Keratinocyte (primary cell): ENCODE measurements around the gene ERC2. TPM values are rescaled to one million over a fixed set of nuclear protein-coding genes. Genes with fewer than 3 reads are reported as not detected.

Experiments
- DNase-seq: peaks from one replicate; pipeline ENCODE4 v3.0.0-alpha.2; 2011; ENCODE audit warnings: low read depth, missing footprints, low spot score
- FAIRE-seq: peaks from 2 replicates; lab custom pipeline; 2011; peaks lifted over from hg19 to GRCh38; lab: Jason Lieb, UNC
- H2AFZ ChIP-seq: 2 replicates; pipeline ENCODE4 v1.6.0; 2012; ENCODE audit warnings: low read length, control low read depth, inconsistent platforms; ENCODE audit not compliant: control insufficient read depth
- H3K27ac ChIP-seq: 2 replicates; pipeline ENCODE4 v1.5.1; 2011; ENCODE audit warnings: low read length; ENCODE audit not compliant: control insufficient read depth, insufficient read depth
- H3K27me3 ChIP-seq: 3 replicates; pipeline ENCODE4 v1.6.0; 2011; ENCODE audit warnings: low read length; ENCODE audit not compliant: control insufficient read depth, insufficient read depth; ENCODE audit errors: extremely low read depth
- H3K36me3 ChIP-seq, 2 experiments: 2 replicates in 1 of 2; 3 replicates in 1 of 2; pipeline ENCODE4 v1.5.1; 2011; ENCODE audit warnings: low read length in 2 of 2, mild to moderate bottlenecking in 1 of 2; ENCODE audit not compliant: control insufficient read depth in 2 of 2, insufficient read depth in 2 of 2; ENCODE audit errors: extremely low read depth in 1 of 2
- H3K4me1 ChIP-seq: 3 replicates; pipeline ENCODE4 v1.5.1; 2011; ENCODE audit warnings: low read length; ENCODE audit not compliant: control insufficient read depth, insufficient read depth; ENCODE audit errors: extremely low read depth
- H3K4me2 ChIP-seq: 3 replicates; pipeline ENCODE4 v1.6.0; 2011; ENCODE audit warnings: low read depth, low read length; ENCODE audit not compliant: control insufficient read depth, insufficient read depth; ENCODE audit errors: extremely low read depth
- H3K4me3 ChIP-seq, 3 experiments: fragments of 200-600 bp in 1 of 3; sonication (generic) in 1 of 3; 2 replicates in 2 of 3; 3 replicates in 1 of 3; pipeline ENCODE4 v1.5.1; 2011 to 2016; ENCODE audit warnings: low read length in 3 of 3, mild to moderate bottlenecking in 3 of 3, control low read depth in 2 of 3, inconsistent platforms in 1 of 3, low read depth in 1 of 3, mixed read lengths in 1 of 3, mixed run types in 1 of 3, moderate library complexity in 1 of 3; ENCODE audit not compliant: control insufficient read depth in 2 of 3, insufficient read depth in 2 of 3; ENCODE audit errors: extremely low read depth in 1 of 3
- H3K79me2 ChIP-seq: 2 replicates; pipeline ENCODE4 v1.6.0; 2012; ENCODE audit warnings: low read length; ENCODE audit not compliant: control insufficient read depth, insufficient read depth
- H3K9ac ChIP-seq: 3 replicates; pipeline ENCODE4 v1.6.0; 2011; ENCODE audit warnings: low read length; ENCODE audit not compliant: control insufficient read depth, insufficient read depth; ENCODE audit errors: extremely low read depth
- H3K9me1 ChIP-seq: 3 replicates; pipeline ENCODE4 v1.6.0; 2011; ENCODE audit warnings: low read length; ENCODE audit not compliant: control insufficient read depth, insufficient read depth; ENCODE audit errors: extremely low read depth
- H3K9me3 ChIP-seq: 2 replicates; pipeline ENCODE4 v1.5.1; 2012; ENCODE audit warnings: low read depth, low read length; ENCODE audit not compliant: control insufficient read depth
- H4K20me1 ChIP-seq: 3 replicates; pipeline ENCODE4 v1.6.0; 2011; ENCODE audit warnings: low read length; ENCODE audit not compliant: control insufficient read depth, insufficient read depth; ENCODE audit errors: extremely low read depth
- CTCF ChIP-seq, 3 experiments: IDR thresholded peaks in 1 of 3; conservative IDR thresholded peaks in 1 of 3; optimal IDR thresholded peaks in 1 of 3; 2 replicates in 2 of 3; 3 replicates in 1 of 3; pipeline versions ENCODE3 to v1.5.1; 2011; ENCODE audit warnings: low read length in 3 of 3, mild to moderate bottlenecking in 3 of 3, moderate library complexity in 2 of 3, control low read depth in 1 of 3, inconsistent platforms in 1 of 3; ENCODE audit not compliant: insufficient read depth in 2 of 3; ENCODE audit errors: extremely low read depth in 1 of 3
- EZH2 ChIP-seq: IDR thresholded peaks from one replicate; pipeline ENCODE4 v1.6.1; 2012; ENCODE audit warnings: inconsistent platforms, mild to moderate bottlenecking, low read length, moderate library complexity
- dilution Hi-C: fragments of 300-500 bp; cut with MboI; formaldehyde crosslinking; loops from one replicate; pipeline ENCODE4 v1.7.0; 2020; ENCODE audit warnings: low sequenced_read_pairs; ENCODE audit not compliant: extremely low pct_ligation_motif_present
- polyA plus RNA-seq, 5 experiments: library from polyadenylated mRNA; depleted of rRNA in 3 of 5; stranded (reverse) in 3 of 5; stranded (forward) in 1 of 5; unstranded in 1 of 5; fragments of >200 nt; gene quantifications; 1 replicate in 1 of 5; 2 replicates in 3 of 5; 3 replicates in 1 of 5; pipeline versions ENCODE4 v1.2.1 to v1.2.3, GENCODE V29; 2011 to 2012; ENCODE audit warnings: missing spikeins in 2 of 5, low read depth in 1 of 5, low replicate concordance in 1 of 5

Gene ERC2
- polyA plus RNA-seq, 1 donor (not counting 4 experiments of a cell fraction or from before 2014, with no cell fraction given) = 0.08 TPM

GRCh38 chr3:56064684-56065083 lies 403.6 kb downstream of the ERC2 start:
- Histone ChIP-seq H3K27me3 (no peaks in the 10 kb centered on the region), H3K4me1 (no peaks in the 10 kb centered on the region), H3K9me1 (no peaks in the 10 kb centered on the region), H3K9ac (no peak overlapping the region), H3K9me3 (no peaks in the 10 kb centered on the region), H3K36me3 (no peaks in the 10 kb centered on the region), H3K4me2 (no peak overlapping the region), H3K4me3 (no peak overlapping the region), H2AFZ (no peak overlapping the region), H3K79me2 (no peaks in the 10 kb centered on the region), H4K20me1 (no peaks in the 10 kb centered on the region), H3K27ac (no peak overlapping the region)
- FAIRE-seq (no peak), DNase-seq (no peak)
- dilution Hi-C loops = no loop called here
- TF ChIP-seq EZH2 = no peak
- TF ChIP-seq CTCF (optimal IDR thresholded peaks at IDR 0.05 in 1 of 3, IDR thresholded peaks at IDR 0.05 in 1 of 3, conservative IDR thresholded peaks at IDR 0.05 in 1 of 3; ENCODE audit: extremely low read depth in 1 of 3, insufficient read depth in 2 of 3, low read length in 3 of 3) = no peak

DNA sequence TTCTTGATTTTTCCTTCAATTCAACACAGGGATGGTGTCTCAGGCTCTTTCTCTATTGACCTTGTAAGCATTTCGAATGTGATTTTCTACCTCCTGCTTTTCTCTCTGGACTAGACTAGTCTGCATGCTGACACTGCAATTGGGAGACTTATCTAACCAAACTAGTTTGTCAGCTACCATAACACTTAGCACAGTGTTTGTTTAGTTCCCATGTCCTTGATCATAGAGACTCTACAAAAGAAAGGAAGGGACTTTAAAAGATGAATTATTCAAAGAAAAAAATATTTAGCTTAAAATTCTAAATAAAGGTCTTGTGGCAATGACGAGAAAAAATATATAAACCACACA lies 407.0 kb downstream of the ERC2 start:
- no peak overlapping the region for H3K27ac ChIP-seq
- no peak for TF ChIP-seq EZH2
- no peak for TF ChIP-seq CTCF (optimal IDR thresholded peaks at IDR 0.05 in 1 of 3, IDR thresholded peaks at IDR 0.05 in 1 of 3, conservative IDR thresholded peaks at IDR 0.05 in 1 of 3; ENCODE audit: extremely low read depth in 1 of 3, insufficient read depth in 2 of 3, low read length in 3 of 3)
- H3K4me2 ChIP-seq = no peak overlapping the region
- no peaks in the 10 kb centered on the region for H3K9me3 ChIP-seq
- no peaks in the 10 kb centered on the region for H3K79me2 ChIP-seq
- H3K4me3 ChIP-seq = no peak overlapping the region
- H3K4me1 ChIP-seq = no peaks in the 10 kb centered on the region
- DNase-seq (no peak), FAIRE-seq (no peak)
- H3K9me1 ChIP-seq = no peaks in the 10 kb centered on the region
- H4K20me1 ChIP-seq = no peaks in the 10 kb centered on the region
- no peaks in the 10 kb centered on the region for H3K36me3 ChIP-seq
- dilution Hi-C loops = no loop called here
- H2AFZ ChIP-seq = no peak overlapping the region
- no peak overlapping the region for H3K9ac ChIP-seq
- H3K27me3 ChIP-seq = no peaks in the 10 kb centered on the region
